PFSK-1 (cell line): ENCODE measurements around the gene CELF5.

Experiments used
- POLR2AphosphoS5 ChIP-seq: IDR thresholded peaks from 2 replicates; pipeline ENCODE4 v1.6.1; 2012; ENCODE audit warnings: low read depth, mild to moderate bottlenecking, control low read depth, low read length, moderate library complexity
- REST ChIP-seq, 2 experiments: IDR thresholded peaks; 2 replicates each; pipeline versions ENCODE4 v1.6.1 to v1.8.0; 2011 to 2012; ENCODE audit warnings: low read depth in 2 of 2, low read length in 2 of 2, control low read depth in 1 of 2, inconsistent platforms in 1 of 2, mild to moderate bottlenecking in 1 of 2, moderate library complexity in 1 of 2; ENCODE audit not compliant: insufficient read depth in 1 of 2
- TAF1 ChIP-seq: IDR thresholded peaks from 2 replicates; pipeline ENCODE4 v1.6.1; 2012; ENCODE audit warnings: low read length, control low read depth, borderline replicate concordance; ENCODE audit not compliant: insufficient read depth

GRCh38 chr19:3186160-3186688 lies 38.2 kb upstream of the CELF5 start:
- TF ChIP-seq TAF1 (no peak), POLR2AphosphoS5 (no peak), REST (IDR thresholded peaks at IDR 0.05; ENCODE audit: insufficient read depth in 1 of 2, low read depth in 2 of 2, low read length in 2 of 2) (no peak)
